G401.6 (cell line): ENCODE data around the gene EOLA2.
"Not testable (repeated sequence)": the region's sequence is repeated elsewhere in the genome, so short reads cannot be mapped to it uniquely, and the experiment has no call there.

ENCODE experiments used
- FAIRE-seq: peaks from 2 replicates; lab custom pipeline; 2012; peaks lifted over from hg19 to GRCh38; lab: Jason Lieb, UNC

The EOLA2 gene

DNA sequence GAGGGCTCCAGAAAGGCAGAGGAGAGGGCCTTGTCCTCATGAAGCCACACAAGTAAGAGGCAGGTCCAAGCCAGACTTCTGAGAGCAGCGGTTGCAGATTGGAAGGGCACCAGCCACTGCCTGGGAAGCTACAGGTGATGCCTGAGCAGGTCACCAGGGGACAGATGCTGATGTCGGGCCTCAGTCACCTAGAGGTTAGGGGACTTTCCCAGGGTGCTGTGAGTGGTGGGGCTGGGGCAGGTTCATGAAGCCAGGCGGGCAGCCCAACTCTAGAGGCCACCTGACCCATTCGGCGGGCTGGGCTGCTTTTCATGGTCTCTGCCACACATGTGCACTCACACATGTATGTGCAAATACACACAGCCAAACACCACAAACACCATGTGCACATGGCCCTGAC, 5.3 kb downstream of the EOLA2 start:
- not testable (repeated sequence) for FAIRE-seq

DNA sequence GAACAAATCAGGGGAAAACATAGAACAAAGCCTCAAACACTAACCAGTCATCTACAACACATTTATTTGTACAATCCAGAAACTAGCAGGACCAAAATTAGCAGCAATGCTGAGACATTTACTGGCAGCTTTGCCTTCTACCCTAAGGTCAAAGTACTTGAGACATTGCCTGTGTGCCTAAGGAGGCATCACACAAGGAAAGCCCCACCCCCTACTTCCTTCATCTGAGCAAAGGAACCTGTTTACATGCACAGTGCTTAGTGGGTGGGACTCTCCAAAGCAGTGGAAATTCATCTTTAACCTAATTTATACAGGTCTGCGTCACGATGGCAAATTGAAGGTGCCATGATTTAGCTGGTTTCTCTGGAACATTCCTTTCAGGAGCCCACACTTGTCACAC, 6.1 kb downstream of the EOLA2 start:
- FAIRE-seq: not testable (repeated sequence)

DNA sequence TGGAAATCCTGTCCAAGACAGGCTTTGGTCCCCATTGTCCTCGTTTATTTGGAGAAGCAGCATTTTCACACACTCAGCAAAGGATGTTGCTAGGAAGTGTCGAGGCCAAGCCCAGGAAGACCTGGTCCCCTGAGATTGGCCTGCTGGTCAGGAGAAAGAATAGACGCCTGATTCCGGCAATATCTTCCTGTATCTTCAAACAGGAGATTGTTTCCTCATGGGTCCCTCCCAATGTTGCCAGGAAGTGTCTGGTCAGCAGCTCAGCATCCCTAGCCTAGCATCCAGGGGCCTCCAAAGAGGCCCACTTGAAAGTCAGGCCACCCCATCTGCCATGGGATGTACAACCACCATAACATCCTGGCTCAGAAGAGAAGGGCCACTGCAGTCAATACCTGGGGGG, 6.9 kb downstream of the EOLA2 start:
- FAIRE-seq: not testable (repeated sequence)

DNA sequence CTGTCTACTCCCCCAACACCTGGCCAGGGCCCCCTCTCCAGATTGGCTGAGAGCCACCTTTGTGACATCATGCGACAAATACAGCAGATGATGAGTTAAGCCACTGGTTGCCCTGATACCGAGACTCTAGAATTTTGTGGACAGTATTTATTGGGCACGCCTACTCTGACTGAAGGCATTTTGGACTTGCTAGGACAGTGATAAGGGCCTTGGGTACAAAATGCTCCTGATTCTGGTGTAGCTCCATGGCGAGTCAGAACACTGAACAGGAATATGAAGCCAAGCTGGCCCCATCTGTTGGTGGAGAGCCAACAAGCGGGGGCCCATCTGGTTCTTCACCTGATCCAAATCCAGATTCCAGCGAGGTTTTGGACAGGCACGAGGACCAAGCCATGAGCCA, 8.9 kb downstream of the EOLA2 start, which contains the start of gene HSFX4:
Gene HSFX4 (plus strand): TSS at position 174 of the 400 bp plus-strand sequence. CDS start 72 bp downstream, at position 246.
- not testable (repeated sequence) for FAIRE-seq

DNA sequence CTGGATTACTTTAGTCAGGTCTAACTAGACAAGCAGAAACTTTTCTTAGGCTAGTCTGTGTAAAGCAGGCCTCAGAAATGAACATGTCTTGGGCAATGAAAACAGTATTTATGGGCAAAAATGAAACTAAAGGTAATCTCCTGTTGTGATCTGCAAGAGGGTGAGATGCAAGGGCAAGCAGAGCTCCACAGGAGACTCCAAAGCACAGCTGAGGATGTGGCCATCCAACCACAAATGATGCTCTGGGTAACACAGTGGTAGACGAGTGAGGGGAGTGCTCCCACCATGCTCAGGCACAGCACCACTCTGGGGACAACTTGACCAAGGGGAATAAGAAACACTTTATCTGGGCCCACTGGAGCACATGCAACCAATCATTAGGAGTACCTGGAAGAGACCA, 9.7 kb downstream of the EOLA2 start:
- not testable (repeated sequence) for FAIRE-seq

DNA sequence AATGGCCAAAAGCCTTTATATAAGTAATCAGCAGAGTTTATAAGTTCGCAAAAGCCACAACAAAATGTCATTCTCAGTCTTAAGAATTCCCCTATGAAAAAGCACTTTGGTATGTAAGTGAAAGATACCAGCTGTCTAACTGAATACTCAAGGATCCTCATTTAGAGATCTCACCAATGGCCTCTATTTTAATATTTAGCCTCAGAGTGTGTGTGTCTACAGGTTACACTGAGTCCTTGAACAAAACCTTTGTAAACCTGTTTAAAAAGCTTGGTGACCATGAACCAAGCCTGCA, 10.4 kb downstream of the EOLA2 start:
- FAIRE-seq: not testable (repeated sequence)

DNA sequence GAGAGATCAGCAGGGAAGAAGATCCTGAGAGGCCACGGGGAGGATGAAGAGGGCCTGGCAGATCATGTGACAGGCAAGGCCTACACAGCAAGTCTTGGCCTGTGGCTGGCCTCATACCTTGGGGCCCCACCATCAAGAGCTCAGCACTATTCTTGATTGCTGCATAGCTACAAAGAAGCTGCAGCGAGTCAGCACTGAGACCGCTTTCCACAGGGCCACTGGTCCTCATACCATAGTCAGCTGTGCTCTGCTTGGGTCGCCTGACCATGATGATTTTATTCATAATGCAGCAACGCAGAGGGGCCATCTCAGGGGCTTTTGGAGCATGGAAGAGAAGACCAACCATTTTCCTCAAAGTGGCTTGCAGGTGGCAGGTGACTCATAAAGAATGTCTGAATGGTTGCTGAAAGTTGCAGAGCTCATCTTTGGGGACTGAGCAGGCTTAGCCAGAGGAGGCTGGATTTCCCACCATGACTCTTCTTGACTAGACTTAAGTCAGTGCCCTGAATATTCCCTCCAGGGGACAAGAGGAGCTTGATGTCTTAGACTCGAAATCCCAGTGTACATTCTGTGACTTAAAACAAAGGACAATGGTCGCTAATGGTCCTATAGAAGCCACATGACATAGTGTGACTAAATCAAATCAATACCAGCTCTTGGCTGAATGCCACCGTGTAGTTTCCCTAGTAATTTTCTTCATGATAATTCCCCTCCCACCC, 10.9 kb downstream of the EOLA2 start:
- FAIRE-seq: not testable (repeated sequence)

DNA sequence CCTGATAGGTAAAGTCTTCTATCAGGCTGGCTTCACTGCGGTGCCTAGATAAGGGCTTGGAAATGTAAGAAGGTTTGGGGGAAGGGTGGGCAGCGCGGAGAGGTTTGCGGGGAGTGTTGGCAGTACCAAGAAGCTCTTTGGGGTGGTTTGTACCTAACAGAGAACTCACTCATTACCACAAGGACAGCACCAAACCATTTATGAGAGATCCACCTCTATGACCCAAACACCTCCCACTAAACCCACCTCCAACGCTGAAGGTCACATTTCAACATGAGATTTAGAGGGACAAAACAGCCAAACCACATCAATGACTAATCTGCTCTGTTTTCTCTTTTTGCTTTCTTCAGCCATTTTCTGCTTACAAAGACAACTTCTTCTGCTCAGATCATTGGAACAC, 13.9 kb downstream of the EOLA2 start:
- not testable (repeated sequence) for FAIRE-seq

DNA sequence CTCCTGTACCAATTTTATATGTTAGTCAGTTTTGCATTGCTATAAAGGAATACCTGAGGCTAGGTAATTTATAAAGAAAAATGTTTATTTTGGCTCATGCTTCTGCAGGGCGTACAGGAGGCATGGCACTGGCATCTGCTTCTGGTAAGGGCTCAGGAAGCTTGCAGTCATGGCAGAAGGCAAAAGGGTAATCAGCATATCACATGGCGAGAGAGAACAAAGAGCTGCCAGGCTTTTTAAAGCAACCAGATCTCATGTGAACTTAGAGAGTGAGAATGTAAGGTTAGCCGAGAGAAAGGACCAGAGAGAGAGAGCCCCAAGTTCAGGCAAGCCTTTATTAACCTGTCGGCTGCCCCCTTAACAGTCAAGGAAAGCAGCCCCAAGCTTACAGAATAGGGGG, 14.5 kb downstream of the EOLA2 start:
- FAIRE-seq: not testable (repeated sequence)

DNA sequence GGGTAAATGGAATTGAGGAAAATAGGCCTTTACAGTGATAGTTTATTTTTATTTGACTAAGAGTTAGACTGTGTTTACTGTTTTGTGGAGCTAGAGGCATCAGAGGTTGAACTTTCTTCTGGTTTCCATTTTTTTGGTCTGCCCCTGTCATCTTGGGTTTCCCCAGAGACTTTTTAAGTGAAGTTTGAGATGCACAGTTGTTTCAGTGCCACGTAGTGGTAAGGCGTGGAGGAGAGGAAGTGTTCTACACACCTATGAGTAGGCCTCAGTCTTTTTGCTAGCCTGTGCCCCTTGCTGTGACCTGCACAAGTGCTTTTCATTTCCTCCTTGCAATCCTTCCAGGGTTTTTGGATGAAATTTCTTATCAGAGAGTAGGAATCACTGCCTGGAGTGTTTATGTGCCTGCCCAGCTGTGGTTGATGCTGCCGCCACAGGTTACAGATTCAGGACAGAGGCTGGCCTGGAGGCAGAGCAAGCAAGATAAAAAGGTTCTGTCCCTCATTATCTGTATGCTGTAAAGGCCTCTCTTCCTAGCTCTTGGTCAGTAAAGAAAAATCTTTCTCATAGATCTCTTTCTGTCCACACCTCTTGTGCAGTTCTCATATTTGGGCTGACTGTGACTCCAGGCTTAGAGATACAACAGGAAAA, 21.4 kb downstream of the EOLA2 start:
- FAIRE-seq: no peak

DNA sequence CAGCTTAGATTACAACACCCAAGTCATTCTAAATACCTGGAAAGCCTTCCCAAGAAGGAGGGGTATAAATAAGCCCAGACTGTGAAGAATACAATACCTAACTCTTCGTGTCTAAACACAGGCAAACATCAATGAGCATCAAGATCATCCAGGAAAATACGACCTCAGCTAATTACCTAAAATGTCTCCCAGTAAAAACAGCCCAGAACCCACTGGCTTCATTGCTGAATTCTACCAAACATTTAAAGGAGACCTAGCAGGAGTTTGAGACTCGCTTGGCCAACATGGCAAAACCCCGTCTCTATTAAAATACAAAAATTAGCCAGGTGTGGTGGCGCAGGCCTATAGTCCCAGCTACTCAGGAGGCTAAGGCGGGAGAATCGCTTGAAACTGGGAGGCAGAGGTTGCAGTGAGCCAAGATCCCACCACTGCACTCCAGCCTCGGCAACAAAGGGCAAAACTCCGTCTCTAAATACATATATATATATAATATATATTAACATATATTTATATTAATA, 28.1 kb downstream of the EOLA2 start:
- FAIRE-seq: no peak

DNA sequence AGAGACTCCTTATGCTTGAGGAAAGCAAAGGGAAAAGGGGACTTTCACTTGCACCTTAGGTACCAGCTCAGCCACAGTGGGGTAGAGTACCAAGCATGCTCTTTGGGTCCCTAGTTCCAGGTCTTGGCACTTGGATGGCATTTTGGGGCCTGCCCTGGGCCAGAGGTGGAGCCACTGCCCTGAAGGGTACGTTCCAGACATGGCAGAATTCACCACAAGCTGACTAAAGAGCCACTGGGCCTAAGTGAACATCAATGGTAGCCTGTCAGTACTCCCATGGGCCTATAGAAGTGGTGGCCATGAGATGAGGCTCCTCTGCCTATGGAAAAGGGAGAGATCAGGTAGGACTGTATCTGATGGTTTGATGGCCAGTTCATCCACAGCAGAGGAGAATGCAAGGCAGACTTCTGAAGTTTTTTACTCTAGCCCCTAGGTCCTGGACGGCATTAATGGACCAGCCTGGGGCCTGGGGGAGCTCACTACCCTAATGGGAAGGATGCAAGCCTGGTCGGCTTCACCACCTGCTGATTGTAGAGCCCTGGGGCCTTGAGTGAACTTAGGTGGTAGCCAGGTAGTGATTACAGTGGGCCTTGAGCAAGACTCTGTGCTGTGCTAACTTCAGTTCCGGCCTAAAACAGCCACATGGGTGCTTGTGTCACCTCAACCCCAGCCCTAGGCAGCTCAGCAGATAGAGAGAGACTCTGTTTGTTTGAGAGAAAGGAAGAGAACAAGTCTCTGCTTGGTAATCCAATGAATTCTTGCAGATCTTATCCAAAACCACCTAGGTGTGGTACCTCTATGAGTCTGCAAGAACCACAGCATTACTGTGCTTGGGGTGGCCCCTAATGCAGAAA, 28.7 kb downstream of the EOLA2 start:
- no peak for FAIRE-seq

DNA sequence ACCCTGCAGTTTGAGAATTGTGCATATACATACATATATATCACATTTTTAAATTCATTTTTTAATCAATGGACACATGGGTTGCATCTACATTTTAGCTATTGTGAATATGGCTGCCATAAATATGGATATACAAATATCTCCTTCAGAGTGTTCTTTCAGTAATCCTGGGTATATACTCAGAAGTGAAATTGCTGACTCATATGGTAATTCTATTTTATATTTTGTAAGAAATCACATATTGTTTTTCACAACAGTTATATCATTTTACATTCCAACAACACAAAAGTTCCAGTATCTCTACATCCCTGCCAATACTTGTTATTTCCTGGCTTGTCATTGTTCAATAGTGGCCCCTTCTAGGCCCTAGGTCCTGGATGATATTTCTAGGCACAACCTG, 29.6 kb downstream of the EOLA2 start:
- no peak for FAIRE-seq

DNA sequence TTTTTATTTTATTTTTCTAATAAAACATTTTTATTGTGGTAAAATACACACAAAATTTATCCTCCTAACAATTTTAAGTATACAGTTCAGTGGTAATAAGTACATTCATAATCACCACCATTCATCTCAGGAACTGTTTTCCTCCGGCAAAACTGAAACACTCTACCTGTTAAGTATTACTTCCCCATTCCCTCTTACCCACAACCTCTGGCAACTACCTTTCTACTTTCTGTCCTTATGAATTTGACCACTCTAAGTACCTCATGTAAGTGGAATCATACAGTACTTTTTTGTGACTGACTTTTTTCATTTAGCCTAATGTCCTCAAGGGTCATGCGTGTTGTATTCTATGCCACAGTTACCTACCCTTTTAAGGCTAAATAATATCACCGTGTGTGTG, 30.0 kb downstream of the EOLA2 start:
- FAIRE-seq: no peak

DNA sequence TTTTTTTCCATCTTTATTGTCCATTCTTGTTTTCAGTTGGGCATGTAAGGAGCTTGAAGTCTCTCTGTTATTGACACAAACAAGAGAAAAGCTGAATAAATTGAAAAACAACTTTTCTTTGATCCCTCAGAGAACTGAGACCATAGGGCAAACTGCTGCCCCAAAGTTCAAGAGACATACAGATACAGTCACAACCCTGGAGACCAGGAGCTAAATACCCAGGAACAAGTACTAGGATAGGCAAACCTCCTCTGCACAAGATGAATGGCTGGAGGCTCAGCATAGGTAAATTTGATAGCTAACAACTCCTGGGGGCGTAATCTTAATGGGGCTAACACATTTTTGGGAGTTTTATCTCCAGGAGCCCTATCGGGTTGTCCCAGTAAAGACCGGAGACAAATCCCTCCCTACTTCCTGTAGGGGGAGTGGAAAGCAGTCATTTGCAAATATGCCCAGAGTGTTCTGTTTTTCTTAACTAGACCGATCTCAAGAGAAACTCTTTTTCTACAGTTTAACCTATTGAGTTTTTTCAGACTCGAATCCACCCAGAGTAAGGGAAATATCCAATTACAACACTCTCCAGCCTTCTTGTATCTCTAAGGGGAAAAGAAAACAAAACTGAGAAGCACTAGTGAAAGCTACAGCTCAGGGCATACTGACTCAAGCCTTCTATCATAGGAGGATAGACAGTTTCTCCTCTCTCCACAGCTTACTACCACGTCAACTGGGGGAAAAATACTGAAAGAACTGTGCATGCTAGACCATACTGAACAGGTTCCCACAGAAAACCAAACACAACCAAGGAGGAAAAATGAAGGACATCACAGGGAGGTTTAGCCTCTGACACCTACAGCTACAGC, 34.2 kb downstream of the EOLA2 start:
- no peak for FAIRE-seq

DNA sequence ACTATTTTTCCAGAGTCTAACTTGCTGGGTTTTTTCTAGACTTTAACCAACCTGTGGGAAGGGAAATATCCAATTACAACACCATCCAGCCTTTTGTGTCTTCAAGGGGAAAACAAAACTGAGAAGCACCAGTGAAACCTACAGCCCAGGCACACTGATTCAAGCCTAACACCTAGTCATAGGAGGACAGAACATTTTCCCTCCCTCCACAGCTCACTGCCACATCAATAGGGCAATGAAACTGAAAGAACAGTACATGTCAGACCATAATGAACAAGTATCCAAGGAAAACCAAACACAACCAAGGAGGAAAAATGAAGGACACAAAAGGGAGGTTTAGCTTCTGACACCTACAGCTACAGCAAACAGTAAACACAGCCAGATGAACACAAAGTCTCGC, 39.7 kb downstream of the EOLA2 start:
- FAIRE-seq: no peak

DNA sequence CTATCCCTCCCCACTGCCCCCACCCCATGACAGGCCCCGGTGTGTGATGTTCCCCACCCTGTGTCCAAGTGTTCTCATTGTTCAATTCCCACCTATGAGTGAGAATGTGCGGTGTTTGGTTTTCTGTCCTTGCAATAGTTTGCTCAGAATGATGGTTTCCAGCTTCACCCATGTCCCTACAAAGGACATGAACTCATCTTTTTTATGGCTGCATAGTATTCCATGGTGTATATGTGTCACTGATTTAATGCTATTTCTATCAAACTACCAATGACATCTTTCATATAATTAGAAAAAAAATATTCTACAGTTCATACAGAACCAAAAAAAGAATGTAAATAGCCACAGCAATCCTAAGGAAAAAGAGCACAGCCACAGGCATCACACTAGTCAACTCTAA, 47.5 kb downstream of the EOLA2 start:
- not testable (repeated sequence) for FAIRE-seq
